Tibial nerve (tissue), 4 donors: ENCODE results near the gene LRRC61.

ENCODE experiments used
- EP300 ChIP-seq, 2 donors: sonication (generic); formaldehyde crosslinking; IDR thresholded peaks; one replicate each; pipeline ENCODE4 v1.6.1; 2017; ENCODE audit warnings: antibody characterized with exemption in 2 of 2, mild to moderate bottlenecking in 1 of 2
- POLR2A ChIP-seq, 2 donors: fragments of 450-650 bp; IDR thresholded peaks; one replicate each; pipeline ENCODE4 v1.6.1; 2017; ENCODE audit warnings: antibody characterized with exemption in 2 of 2, mild to moderate bottlenecking in 2 of 2, moderate library complexity in 2 of 2
- TF ChIP-seq, protein P1 (sequence below), 5 experiments: fragments of 200-600 bp in 3 of 5; fragments of 450-650 bp in 2 of 5; sonication (generic) in 3 of 5; IDR thresholded peaks; one replicate each; pipeline ENCODE4 v1.5.1; 2016 to 2019; ENCODE audit warnings: antibody characterized with exemption in 5 of 5, mild to moderate bottlenecking in 3 of 5, moderate library complexity in 2 of 5

DNA sequence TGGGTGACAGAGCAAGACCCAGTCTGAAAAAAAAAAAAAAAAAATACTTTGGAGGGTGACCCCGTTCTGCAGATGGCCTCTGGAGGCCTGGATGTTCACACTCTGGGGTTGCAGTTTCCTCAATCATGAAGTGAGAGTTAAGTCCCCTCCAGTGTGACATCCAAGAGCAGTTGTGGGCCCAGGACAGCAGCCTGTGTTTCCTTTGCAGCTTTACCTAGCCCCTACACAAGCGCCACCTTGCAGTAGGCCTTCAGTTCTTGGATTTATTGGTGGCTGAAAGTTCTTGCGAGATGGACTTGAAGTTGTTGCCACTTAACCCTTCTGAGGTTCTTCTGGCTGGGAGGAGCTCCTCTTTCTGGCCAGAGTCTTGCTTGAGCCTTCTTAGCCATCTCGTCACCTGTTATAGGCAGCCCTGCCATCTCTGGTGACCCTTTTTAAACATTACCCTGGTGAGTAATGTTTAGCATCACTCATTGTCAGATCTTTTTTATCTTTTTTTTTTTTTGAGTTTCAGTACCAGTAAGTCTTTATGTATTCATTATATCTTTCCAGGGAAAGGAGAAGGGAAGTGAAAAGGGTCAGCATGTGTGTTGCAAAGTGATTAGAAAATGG is 3.6 kb downstream of the LRRC61 start:
- no peak for TF ChIP-seq EP300 (IDR thresholded peaks at IDR 0.05)
- TF ChIP-seq POLR2A (IDR thresholded peaks at IDR 0.05) = no peak
- TF ChIP-seq, protein P1, sequence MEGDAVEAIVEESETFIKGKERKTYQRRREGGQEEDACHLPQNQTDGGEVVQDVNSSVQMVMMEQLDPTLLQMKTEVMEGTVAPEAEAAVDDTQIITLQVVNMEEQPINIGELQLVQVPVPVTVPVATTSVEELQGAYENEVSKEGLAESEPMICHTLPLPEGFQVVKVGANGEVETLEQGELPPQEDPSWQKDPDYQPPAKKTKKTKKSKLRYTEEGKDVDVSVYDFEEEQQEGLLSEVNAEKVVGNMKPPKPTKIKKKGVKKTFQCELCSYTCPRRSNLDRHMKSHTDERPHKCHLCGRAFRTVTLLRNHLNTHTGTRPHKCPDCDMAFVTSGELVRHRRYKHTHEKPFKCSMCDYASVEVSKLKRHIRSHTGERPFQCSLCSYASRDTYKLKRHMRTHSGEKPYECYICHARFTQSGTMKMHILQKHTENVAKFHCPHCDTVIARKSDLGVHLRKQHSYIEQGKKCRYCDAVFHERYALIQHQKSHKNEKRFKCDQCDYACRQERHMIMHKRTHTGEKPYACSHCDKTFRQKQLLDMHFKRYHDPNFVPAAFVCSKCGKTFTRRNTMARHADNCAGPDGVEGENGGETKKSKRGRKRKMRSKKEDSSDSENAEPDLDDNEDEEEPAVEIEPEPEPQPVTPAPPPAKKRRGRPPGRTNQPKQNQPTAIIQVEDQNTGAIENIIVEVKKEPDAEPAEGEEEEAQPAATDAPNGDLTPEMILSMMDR (IDR thresholded peaks at IDR 0.05) = no peak
